Effector memory CD4-positive, alpha-beta T cell (primary cell): ENCODE data around the gene BRSK1.

ENCODE experiments used
- DNase-seq, 3 donors: peaks; one replicate each; pipeline ENCODE4 v3.0.0-alpha.2; 2020
- H3K27ac ChIP-seq: 2 replicates; pipeline ENCODE4 v1.7.0; 2013; ENCODE audit warnings: mild to moderate bottlenecking, low read length, moderate library complexity; ENCODE audit not compliant: insufficient read depth, poor library complexity, severe bottlenecking
- H3K27me3 ChIP-seq: replicated peaks from 2 replicates; pipeline ENCODE4 v1.7.0; 2013; ENCODE audit warnings: mild to moderate bottlenecking, low read length; ENCODE audit not compliant: insufficient read depth, control insufficient read depth, poor library complexity, severe bottlenecking
- H3K36me3 ChIP-seq: 2 replicates; pipeline ENCODE4 v1.7.0; 2013; ENCODE audit warnings: mild to moderate bottlenecking, low read length, moderate library complexity; ENCODE audit not compliant: control insufficient read depth, insufficient read depth
- H3K4me1 ChIP-seq: 2 replicates; pipeline ENCODE4 v1.7.0; 2013; ENCODE audit warnings: low read length, mild to moderate bottlenecking; ENCODE audit not compliant: control insufficient read depth, insufficient read depth, poor library complexity, severe bottlenecking
- H3K4me3 ChIP-seq: 2 replicates; pipeline ENCODE4 v1.7.0; 2013; ENCODE audit warnings: low read length, low read depth, mild to moderate bottlenecking; ENCODE audit not compliant: insufficient read depth, poor library complexity, severe bottlenecking
- H3K9me3 ChIP-seq: 2 replicates; pipeline ENCODE4 v1.7.0; 2013; ENCODE audit warnings: mild to moderate bottlenecking, low read length, moderate library complexity; ENCODE audit not compliant: control insufficient read depth
- total RNA-seq, 3 donors: gene quantifications; one replicate each; lab custom pipeline; 2026; lab: John Stamatoyannopoulos, UW

BRSK1 gene
- 2.9 to 4.7 (median 3.5) reads per million in 3 donors for total RNA-seq

- H3K36me3 ChIP-seq: no peaks in the 10 kb centered on the region
- peak within 1 kb of the TSS; percentile 18 for H3K27ac ChIP-seq
- H3K4me3 ChIP-seq: no peak within 1 kb of the TSS
- no peaks in the 10 kb centered on the region for H3K27me3 ChIP-seq
- no peak for DNase-seq
- peaks cover 13% of the 10 kb centered on the region for H3K4me1 ChIP-seq
- H3K9me3 ChIP-seq: no peaks in the 10 kb centered on the region
Observed at GRCh38 chr19:55283548-55284377, at the start of gene BRSK1. Gene BRSK1, plus strand, starts transcription at chr19:55283997. Its CDS starts 446 bp downstream, at chr19:55284443.

GRCh38 chr19:55238030-55238429 lies 45.8 kb upstream of the BRSK1 start:
- no peak for DNase-seq
- no peaks in the 10 kb centered on the region for H3K9me3 ChIP-seq
- peaks cover 96% of the 10 kb centered on the region for H3K36me3 ChIP-seq
- H3K27ac ChIP-seq: no peak overlapping the region
- H3K4me3 ChIP-seq: no peak overlapping the region
- no peaks in the 10 kb centered on the region for H3K27me3 ChIP-seq
- H3K4me1 ChIP-seq: no peaks in the 10 kb centered on the region

GRCh38 chr19:55239004-55239403 lies 44.8 kb upstream of the BRSK1 start:
- DNase-seq: no peak
- no peaks in the 10 kb centered on the region for H3K9me3 ChIP-seq
- H3K27ac ChIP-seq: no peak overlapping the region
- no peaks in the 10 kb centered on the region for H3K27me3 ChIP-seq
- no peak overlapping the region for H3K4me3 ChIP-seq
- no peaks in the 10 kb centered on the region for H3K4me1 ChIP-seq
- H3K36me3 ChIP-seq: peaks cover 96% of the 10 kb centered on the region

GRCh38 chr19:55240713-55241020 lies 43.1 kb upstream of the BRSK1 start:
- H3K36me3 ChIP-seq: peaks cover 99% of the 10 kb centered on the region
- H3K27me3 ChIP-seq: no peaks in the 10 kb centered on the region
- H3K27ac ChIP-seq: no peak overlapping the region
- no peaks in the 10 kb centered on the region for H3K4me1 ChIP-seq
- DNase-seq: no peak
- H3K4me3 ChIP-seq: no peak overlapping the region
- no peaks in the 10 kb centered on the region for H3K9me3 ChIP-seq

- H3K9me3 ChIP-seq: no peaks in the 10 kb centered on the region
- no peak for DNase-seq
- H3K4me3 ChIP-seq: no peak overlapping the region
- H3K27me3 ChIP-seq: no peaks in the 10 kb centered on the region
- H3K36me3 ChIP-seq: peaks cover 99% of the 10 kb centered on the region
- no peak overlapping the region for H3K27ac ChIP-seq
- H3K4me1 ChIP-seq: no peaks in the 10 kb centered on the region
Observed at GRCh38 chr19:55241143-55241934, 42.5 kb upstream of the BRSK1 start.

GRCh38 chr19:55241935-55242464 lies 41.8 kb upstream of the BRSK1 start:
- no peaks in the 10 kb centered on the region for H3K4me1 ChIP-seq
- no peak for DNase-seq
- H3K36me3 ChIP-seq: peaks cover 99% of the 10 kb centered on the region
- H3K9me3 ChIP-seq: no peaks in the 10 kb centered on the region
- no peak overlapping the region for H3K4me3 ChIP-seq
- no peak overlapping the region for H3K27ac ChIP-seq
- no peaks in the 10 kb centered on the region for H3K27me3 ChIP-seq

- H3K4me1 ChIP-seq: no peaks in the 10 kb centered on the region
- H3K36me3 ChIP-seq: peaks cover 99% of the 10 kb centered on the region
- no peak overlapping the region for H3K27ac ChIP-seq
- no peaks in the 10 kb centered on the region for H3K27me3 ChIP-seq
- H3K9me3 ChIP-seq: no peaks in the 10 kb centered on the region
- no peak overlapping the region for H3K4me3 ChIP-seq
- DNase-seq: no peak
Observed at GRCh38 chr19:55242517-55242916, 41.3 kb upstream of the BRSK1 start.

- Histone ChIP-seq H3K4me3 (no peak overlapping the region), H3K27me3 (no peaks in the 10 kb centered on the region), H3K27ac (no peak overlapping the region), H3K36me3 (peaks cover 84% of the 10 kb centered on the region), H3K9me3 (no peaks in the 10 kb centered on the region), H3K4me1 (peaks cover 3% of the 10 kb centered on the region)
- no peak for DNase-seq
Observed at GRCh38 chr19:55244004-55244680, 39.7 kb upstream of the BRSK1 start.

- Histone ChIP-seq H3K4me3 (no peak overlapping the region), H3K9me3 (no peaks in the 10 kb centered on the region), H3K27ac (no peak overlapping the region), H3K4me1 (peaks cover 10% of the 10 kb centered on the region), H3K36me3 (peaks cover 72% of the 10 kb centered on the region), H3K27me3 (no peaks in the 10 kb centered on the region)
- no peak for DNase-seq
Observed at GRCh38 chr19:55245236-55245904, 38.4 kb upstream of the BRSK1 start.
